DMS 273 (cell line): ENCODE data around the gene NPEPL1.
"Not testable (repeated sequence)": the region's sequence is repeated elsewhere in the genome, so short reads cannot be mapped to it uniquely, and the experiment has no call there.

Experiments used
- DNase-seq: peaks from one replicate; lab custom pipeline; 2025; ENCODE audit not compliant: unreplicated experiment; lab: John Stamatoyannopoulos, UW

Gene NPEPL1, protein sequence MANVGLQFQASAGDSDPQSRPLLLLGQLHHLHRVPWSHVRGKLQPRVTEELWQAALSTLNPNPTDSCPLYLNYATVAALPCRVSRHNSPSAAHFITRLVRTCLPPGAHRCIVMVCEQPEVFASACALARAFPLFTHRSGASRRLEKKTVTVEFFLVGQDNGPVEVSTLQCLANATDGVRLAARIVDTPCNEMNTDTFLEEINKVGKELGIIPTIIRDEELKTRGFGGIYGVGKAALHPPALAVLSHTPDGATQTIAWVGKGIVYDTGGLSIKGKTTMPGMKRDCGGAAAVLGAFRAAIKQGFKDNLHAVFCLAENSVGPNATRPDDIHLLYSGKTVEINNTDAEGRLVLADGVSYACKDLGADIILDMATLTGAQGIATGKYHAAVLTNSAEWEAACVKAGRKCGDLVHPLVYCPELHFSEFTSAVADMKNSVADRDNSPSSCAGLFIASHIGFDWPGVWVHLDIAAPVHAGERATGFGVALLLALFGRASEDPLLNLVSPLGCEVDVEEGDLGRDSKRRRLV

GRCh38 chr20:58692579-58693225 is at the start of gene NPEPL1:
Gene NPEPL1, plus strand, starts transcription at chr20:58692800. Its CDS starts 101 bp downstream, at chr20:58692901.
- DNase-seq: peak; percentile 91

- DNase-seq: not testable (repeated sequence)
Observed at GRCh38 chr20:58642896-58643295, 49.7 kb upstream of the NPEPL1 start.

- DNase-seq: no peak
Observed at GRCh38 chr20:58645412-58645968, 47.1 kb upstream of the NPEPL1 start.

GRCh38 chr20:58646257-58646656 is 46.3 kb upstream of the NPEPL1 start:
- DNase-seq: no peak

- DNase-seq: no peak
Observed at GRCh38 chr20:58646703-58647102, 45.9 kb upstream of the NPEPL1 start.

DNA sequence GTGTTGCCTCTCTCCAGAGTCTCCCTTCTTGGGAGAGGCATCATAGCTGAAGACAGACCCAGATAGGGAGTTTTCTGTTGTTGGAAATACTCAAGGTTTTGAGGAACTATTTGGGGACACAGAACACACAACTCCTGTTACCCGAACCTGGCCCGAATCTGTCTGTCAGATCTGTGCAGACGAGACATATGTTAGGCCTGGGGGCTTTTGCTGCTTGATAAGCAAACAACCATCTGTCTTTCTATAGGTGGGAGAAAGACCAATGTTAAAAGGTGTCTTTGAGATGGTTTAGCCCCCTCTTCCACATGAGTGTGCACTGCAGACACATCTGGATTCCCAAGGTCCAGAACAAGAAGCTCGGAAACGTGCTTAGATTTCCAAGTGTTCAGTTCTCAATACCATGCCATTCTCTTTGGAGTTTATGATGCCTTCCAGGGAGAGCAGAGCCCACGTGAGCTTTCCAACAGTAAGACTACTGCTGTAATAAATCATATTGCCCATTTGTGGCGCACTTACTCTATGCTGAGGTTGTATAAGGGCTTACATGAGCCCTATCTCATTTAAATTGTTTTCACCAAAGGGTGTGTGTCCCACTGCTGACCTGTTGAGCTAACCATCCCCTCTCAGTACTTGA is 45.3 kb upstream of the NPEPL1 start:
- peak; percentile 34 for DNase-seq

DNA sequence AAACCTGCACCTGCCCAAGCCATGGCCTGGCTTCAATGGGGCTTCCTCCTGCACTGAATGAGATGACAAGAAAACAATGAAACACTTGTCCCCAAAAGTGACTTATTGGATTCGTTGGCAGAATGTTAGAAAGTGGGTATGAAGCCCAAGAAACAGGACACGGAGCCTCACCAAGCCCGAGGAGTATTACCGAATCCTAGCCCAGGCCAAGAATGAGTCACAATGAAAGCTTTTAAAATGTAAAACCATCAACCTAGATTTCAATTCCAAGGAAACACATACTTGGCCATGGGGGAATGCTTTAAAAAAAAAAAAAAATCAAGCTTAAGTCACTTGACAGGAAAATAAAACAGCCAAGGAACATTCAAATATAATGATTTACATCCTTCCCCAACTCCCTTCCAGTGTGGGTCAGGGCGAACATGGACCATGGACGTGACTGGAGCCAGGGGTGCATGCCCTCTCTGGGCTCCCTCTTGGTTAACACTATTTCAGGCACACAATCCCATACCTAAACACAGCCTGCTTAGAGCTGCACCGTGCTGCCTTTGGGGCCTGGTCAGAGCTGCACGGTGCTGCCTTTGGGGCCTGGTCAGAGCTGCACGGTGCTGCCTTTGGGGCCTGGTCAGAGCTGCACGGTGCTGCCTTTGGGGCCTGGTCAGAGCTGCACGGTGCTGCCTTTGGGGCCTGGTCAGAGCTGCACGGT is 44.7 kb upstream of the NPEPL1 start:
- DNase-seq: no peak

- DNase-seq: not testable (repeated sequence)
Observed at GRCh38 chr20:58648502-58648825, 44.1 kb upstream of the NPEPL1 start.

DNA sequence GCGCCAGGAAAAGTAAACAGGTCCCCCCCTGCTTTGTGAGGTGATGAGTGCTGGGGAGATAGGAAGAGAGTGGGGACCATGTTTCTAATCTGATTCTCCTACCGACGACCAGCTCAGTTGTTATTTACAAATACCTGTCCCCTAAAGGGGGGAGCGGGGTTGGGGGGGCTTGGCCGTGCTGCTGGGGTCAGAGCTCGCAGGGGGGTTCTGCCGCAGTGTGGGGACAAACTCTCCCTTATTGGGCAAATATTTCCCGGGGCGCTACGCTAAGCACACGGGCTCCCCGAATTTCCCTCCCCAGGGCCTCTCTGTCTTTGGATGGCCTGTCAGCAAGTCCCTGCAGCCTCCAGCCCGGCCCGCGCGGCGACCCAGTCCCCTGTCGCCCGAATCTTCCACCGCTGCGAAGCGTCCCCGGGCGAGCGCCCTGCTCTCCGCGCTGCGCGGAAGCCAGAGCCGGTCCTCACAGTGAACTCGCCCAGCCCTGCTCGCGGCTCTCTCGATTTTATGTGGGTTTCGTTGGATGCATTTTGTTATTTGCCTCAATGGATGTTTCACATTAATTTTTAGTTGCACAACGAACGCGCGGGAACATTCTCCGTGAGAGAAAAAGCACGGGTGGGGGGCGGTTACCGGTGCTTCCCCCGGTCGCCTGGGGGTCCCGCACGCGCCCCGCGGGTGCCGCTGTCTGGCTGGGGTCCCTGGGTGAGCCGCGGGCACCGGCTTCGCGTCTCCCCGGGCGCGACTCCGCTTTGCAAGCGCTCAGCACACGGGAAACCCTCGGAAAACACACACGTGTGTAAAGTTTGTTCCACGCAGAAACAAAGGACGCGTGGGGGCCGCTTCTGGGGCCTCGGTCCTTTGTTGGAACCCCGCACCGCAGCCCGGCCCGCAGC is 43.1 kb upstream of the NPEPL1 start:
- DNase-seq: no peak

GRCh38 chr20:58650181-58650775 is 42.3 kb upstream of the NPEPL1 start:
- no peak for DNase-seq

- DNase-seq: peak; percentile 97
Observed at GRCh38 chr20:58650776-58651558, 41.6 kb upstream of the NPEPL1 start, which contains the start of gene STX16. Gene STX16, plus strand, starts transcription at chr20:58651283. Its CDS starts 724 bp downstream, at chr20:58652007.

- peak; percentile 37 for DNase-seq
Observed at GRCh38 chr20:58651559-58651945, 41.0 kb upstream of the NPEPL1 start.

DNA sequence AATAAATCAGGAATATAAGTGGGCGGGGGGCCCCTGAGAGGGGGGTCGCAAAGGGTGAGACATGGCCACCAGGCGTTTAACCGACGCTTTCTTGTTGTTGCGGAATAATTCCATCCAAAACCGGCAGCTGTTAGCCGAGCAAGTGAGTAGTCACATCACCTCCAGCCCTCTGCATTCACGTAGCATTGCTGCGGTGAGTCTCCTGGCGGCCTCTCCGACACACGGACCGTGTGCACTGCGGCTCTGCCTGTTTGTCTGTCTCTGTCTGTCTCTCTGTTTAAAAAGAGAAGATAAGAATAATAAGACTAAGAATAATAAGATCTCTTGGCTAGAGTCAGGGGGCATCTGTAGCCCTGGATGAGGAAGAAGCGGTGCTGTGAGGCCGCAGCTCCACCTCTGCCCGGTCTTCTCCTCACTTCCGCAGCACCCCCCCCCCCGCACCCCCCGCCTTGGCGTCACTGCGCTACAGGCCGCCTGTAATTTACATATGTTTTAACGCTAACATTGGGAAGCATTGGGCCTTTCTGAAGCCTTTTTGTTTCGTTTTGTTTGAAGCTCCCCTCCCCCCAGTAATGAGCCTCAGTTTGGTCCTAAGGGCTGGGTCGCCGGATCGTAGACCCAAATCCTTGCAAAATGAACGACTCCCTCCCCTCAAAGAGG is 40.5 kb upstream of the NPEPL1 start:
- peak; percentile 79 for DNase-seq

DNA sequence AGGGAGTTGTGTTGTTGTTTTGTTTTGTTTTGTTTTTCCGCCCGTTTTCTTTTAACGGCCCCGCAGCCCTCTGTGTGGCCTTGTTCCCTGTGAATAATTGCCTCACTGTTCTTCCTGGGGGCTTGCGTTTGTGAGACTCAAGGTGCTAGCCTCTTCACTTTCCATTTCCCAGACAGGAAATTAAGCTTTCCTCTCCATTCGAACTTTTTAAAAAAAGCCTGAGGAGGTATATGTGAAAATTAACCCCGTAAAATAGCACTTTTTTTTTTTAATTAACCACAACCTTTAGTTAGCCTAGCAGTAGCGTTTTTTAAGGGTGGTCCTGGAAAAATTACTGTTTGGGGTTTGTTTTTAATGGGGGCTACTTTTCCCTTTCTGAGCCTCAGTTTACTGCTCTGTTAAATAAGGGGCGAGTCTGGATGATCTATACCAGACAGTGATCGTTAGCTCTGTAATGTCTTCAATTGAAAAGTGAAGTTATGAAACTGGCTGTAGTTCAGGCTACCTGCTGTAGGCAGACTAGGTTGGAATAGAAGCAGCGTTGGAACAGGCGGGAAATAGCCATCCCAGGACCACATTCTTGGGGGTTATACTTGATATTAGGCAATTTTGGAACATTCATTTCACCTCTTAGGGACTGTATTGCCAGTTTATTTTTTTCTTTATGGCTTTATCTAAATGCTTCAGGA is 39.9 kb upstream of the NPEPL1 start:
- DNase-seq: no peak

GRCh38 chr20:58654337-58654736 is 38.3 kb upstream of the NPEPL1 start:
- no peak for DNase-seq

GRCh38 chr20:58655328-58656107 is 37.1 kb upstream of the NPEPL1 start:
- no peak for DNase-seq

- no peak for DNase-seq
Observed at GRCh38 chr20:58656831-58657230, 35.8 kb upstream of the NPEPL1 start.
